NT2/D1 (cell line): ENCODE results near the gene CEP112.

ENCODE experiments used
- SUZ12 ChIP-seq: IDR thresholded peaks from 2 replicates; pipeline ENCODE4 v1.6.1; 2011; ENCODE audit not compliant: insufficient read length, insufficient read depth; ENCODE audit errors: extremely low read depth
- YY1 ChIP-seq: IDR thresholded peaks from 2 replicates; pipeline ENCODE4 v1.6.1; 2011; ENCODE audit not compliant: insufficient read length, insufficient read depth
- ZNF274 ChIP-seq: IDR thresholded peaks from 2 replicates; pipeline ENCODE4 v1.6.1; 2011; ENCODE audit warnings: mild to moderate bottlenecking, low read depth, low read length

DNA sequence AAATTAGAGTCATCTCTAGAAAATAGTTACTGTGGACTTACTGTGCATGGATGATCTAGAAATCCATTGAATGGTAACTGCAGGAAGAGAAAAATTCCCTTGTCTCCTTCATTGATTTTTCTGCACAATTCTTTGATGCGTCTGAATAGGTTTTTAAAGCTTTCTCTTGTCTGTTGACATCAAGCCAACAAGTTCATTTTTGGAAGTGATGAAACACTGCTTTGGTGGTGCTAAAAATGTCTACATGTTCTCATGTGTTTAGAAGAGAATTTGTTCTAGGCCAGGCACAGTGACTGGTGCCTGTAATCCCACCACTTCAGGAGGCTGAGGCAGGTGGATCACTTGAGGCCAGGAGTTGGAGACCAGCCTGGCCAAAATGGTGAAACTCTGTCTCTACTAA, 573.4 kb downstream of the CEP112 start:
- no peak for TF ChIP-seq YY1
- TF ChIP-seq ZNF274: no peak
- TF ChIP-seq SUZ12: no peak
